ENCODE measurements around the gene NXPH1. TPM values are rescaled to one million over a fixed set of nuclear protein-coding genes. Genes with fewer than 3 reads are reported as not detected.

NXPH1 gene
- total RNA-seq, 1 donor from 2014 or later, result not detected

DNA sequence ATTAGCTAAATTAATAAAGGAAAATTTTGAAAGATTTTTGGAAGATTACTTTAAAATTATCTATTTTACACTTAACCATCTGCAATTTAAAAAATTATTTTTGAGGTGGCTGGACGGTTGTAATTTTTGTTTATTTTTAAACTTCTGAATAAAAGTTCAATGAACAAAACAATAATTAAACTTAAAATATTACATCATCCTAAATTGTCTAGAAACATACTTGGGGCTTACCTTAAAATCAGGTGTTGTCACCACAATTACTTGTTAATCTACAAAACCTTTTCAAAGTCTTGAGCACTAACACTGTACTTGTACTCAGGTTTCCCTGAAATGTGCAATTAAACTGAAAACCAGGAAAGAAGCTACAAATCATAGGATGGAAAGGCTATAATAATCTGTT lies 328.3 kb downstream of the NXPH1 start:
- no peak for ATAC-seq (ENCODE audit: low read depth)
- CTCF ChIA-PET, result no interaction called here
- Mint-ChIP-seq H3K4me1 (no peaks in the 10 kb centered on the region), H3K9me3 (peaks cover 2% of the 10 kb centered on the region), H3K27ac (no peak overlapping the region), H3K36me3 (ENCODE audit: low read depth) (no peaks in the 10 kb centered on the region), H3K27me3 (no peaks in the 10 kb centered on the region), H3K4me3 (no peak overlapping the region)
- TF ChIP-seq, protein P1, sequence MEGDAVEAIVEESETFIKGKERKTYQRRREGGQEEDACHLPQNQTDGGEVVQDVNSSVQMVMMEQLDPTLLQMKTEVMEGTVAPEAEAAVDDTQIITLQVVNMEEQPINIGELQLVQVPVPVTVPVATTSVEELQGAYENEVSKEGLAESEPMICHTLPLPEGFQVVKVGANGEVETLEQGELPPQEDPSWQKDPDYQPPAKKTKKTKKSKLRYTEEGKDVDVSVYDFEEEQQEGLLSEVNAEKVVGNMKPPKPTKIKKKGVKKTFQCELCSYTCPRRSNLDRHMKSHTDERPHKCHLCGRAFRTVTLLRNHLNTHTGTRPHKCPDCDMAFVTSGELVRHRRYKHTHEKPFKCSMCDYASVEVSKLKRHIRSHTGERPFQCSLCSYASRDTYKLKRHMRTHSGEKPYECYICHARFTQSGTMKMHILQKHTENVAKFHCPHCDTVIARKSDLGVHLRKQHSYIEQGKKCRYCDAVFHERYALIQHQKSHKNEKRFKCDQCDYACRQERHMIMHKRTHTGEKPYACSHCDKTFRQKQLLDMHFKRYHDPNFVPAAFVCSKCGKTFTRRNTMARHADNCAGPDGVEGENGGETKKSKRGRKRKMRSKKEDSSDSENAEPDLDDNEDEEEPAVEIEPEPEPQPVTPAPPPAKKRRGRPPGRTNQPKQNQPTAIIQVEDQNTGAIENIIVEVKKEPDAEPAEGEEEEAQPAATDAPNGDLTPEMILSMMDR (IDR thresholded peaks at IDR 0.05), result no peak
- intact Hi-C loops (cut with micrococcal nuclease), result no loop called here
- POLR2A ChIA-PET, result no interaction called here
- no peak for DNase-seq

DNA sequence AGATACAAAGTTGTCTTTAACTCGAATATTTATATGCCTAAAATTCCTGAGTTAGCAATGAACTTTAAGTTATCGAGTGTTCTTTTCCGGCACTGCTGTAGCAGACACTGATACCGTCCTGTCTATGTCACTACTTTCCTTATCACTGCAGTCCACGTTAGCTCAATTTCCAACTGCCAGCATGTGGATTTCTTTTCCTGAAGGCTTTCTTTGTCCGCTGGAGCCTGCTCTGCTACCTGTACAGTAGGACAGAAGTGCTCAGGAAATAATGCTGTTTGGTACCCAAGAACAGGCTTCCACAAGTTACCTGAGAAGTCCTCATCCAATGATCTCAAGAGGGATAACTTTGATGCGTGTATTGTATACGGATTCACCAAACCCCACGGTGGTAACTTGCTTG lies 329.4 kb downstream of the NXPH1 start:
- H3K27ac Mint-ChIP-seq, result no peak overlapping the region
- H3K36me3 Mint-ChIP-seq (ENCODE audit: low read depth), result no peaks in the 10 kb centered on the region
- no peak for ATAC-seq (ENCODE audit: low read depth)
- intact Hi-C loops (cut with micrococcal nuclease), result no loop called here
- CTCF ChIA-PET, result no interaction called here
- POLR2A ChIA-PET, result no interaction called here
- H3K4me3 Mint-ChIP-seq, result no peak overlapping the region
- TF ChIP-seq, protein P1 (IDR thresholded peaks at IDR 0.05), result no peak
- no peaks in the 10 kb centered on the region for H3K27me3 Mint-ChIP-seq
- H3K9me3 Mint-ChIP-seq, result peaks cover 2% of the 10 kb centered on the region
- no peaks in the 10 kb centered on the region for H3K4me1 Mint-ChIP-seq
- no peak for DNase-seq

DNA sequence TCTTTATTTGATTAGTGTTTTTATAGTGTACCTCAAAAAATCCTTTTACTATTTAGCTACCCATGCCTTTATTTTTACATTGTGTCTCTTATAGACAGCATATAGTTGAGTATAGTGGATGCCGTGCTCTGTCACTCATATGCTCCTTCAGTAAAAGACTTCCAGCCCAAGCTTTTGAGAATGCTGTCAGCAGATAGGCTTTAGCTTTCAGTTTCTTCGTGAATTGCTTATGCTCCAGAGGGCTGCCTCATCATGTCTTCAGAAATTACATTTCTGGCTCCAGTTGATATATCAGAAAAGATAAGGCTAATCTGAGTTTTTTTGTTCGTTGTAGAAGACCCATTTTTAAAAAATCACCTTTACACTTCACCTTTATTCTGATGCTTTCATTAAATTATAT lies 332.0 kb downstream of the NXPH1 start:
- CTCF ChIA-PET, result no interaction called here

DNA sequence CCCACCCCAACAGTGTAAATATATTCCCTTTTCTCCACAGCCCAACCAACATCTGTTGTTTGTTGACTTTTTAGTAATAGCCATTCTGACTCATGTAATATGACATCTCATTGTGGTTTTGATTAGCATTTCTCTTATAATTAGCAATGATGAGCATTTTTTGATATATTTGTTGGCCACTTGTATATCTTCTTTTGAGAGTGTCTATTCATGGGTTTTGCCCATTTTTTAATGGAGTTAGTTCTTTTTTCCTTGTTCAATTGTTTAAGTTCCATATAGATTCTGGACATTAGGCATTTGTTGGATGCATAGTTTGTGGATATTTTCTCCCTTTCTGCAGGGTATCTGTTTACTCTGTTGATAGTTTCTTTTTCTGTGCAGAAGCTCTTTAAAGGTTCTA lies 340.1 kb downstream of the NXPH1 start:
- DNase-seq (no peak), ATAC-seq (ENCODE audit: low read depth) (no peak)
- intact Hi-C loops (cut with micrococcal nuclease), result no loop called here
- POLR2A ChIA-PET, result no interaction called here
- H3K4me1 Mint-ChIP-seq, result no peaks in the 10 kb centered on the region
- peaks cover 4% of the 10 kb centered on the region for H3K9me3 Mint-ChIP-seq
- TF ChIP-seq, protein P1 (IDR thresholded peaks at IDR 0.05), result no peak
- H3K36me3 Mint-ChIP-seq (ENCODE audit: low read depth), result no peaks in the 10 kb centered on the region
- H3K27ac Mint-ChIP-seq, result no peak overlapping the region
- CTCF ChIA-PET, result no interaction called here
- no peaks in the 10 kb centered on the region for H3K27me3 Mint-ChIP-seq
- H3K4me3 Mint-ChIP-seq, result no peak overlapping the region

More for the DNA sequence above, 332.0 kb downstream of the NXPH1 start:
- no peak for ATAC-seq (ENCODE audit: low read depth)
- H3K27me3 Mint-ChIP-seq, result no peaks in the 10 kb centered on the region
- H3K27ac Mint-ChIP-seq, result no peak overlapping the region
- POLR2A ChIA-PET, result no interaction called here
- H3K4me1 Mint-ChIP-seq, result no peaks in the 10 kb centered on the region
- no peaks in the 10 kb centered on the region for H3K36me3 Mint-ChIP-seq (ENCODE audit: low read depth)
- intact Hi-C loops (cut with micrococcal nuclease), result no loop called here
- H3K9me3 Mint-ChIP-seq, result no peaks in the 10 kb centered on the region
- DNase-seq, result no peak
- TF ChIP-seq, protein P1 (IDR thresholded peaks at IDR 0.05), result no peak
- H3K4me3 Mint-ChIP-seq, result no peak overlapping the region

DNA sequence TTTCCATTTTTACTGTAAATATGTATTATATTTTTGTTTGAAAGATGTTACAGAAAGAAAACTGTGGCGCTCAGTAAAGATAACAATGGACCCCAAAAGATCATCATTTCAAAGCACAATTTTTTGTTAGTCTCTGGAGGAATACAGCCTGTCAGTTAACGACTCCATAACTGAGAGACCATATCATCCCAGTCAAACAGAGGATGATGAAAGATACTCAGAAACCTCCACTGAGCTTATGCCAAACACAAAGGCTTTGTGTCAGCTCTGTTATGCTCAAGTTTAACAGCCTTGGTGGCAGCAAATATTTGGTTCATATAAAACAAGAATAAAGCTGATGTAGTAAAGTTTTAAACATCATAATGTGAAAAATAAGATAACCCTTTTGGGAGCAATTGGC lies 345.1 kb downstream of the NXPH1 start:
- Mint-ChIP-seq H3K27me3 (no peaks in the 10 kb centered on the region), H3K27ac (no peak overlapping the region), H3K4me1 (no peaks in the 10 kb centered on the region), H3K9me3 (peaks cover 3% of the 10 kb centered on the region), H3K36me3 (ENCODE audit: low read depth) (no peaks in the 10 kb centered on the region), H3K4me3 (no peak overlapping the region)
- ATAC-seq (ENCODE audit: low read depth), result no peak
- ChIA-PET CTCF (no interaction called here), POLR2A (no interaction called here)
- DNase-seq, result no peak
- intact Hi-C loops (cut with micrococcal nuclease), result no loop called here
- TF ChIP-seq, protein P1 (IDR thresholded peaks at IDR 0.05), result no peak
